Activated CD8-positive, alpha-beta memory T cell treated with anti-CD3 and anti-CD28 coated beads for 48 hours (primary cell): ENCODE measurements around the gene RAPH1.

ENCODE experiments used
- DNase-seq, 3 experiments: peaks; one replicate each; pipeline ENCODE4 v3.0.0-alpha.2; 2020; ENCODE audit warnings: low read depth in 2 of 3, low spot score in 2 of 3

The RAPH1 gene

GRCh38 chr2:203535078-203535783, at the start of gene RAPH1:
RAPH1 (minus strand) TSS chr2:203535301; CDS start chr2:203495353, 39,948 bp downstream.
- peak; percentile 18 to 38 (median 23) for DNase-seq

DNA sequence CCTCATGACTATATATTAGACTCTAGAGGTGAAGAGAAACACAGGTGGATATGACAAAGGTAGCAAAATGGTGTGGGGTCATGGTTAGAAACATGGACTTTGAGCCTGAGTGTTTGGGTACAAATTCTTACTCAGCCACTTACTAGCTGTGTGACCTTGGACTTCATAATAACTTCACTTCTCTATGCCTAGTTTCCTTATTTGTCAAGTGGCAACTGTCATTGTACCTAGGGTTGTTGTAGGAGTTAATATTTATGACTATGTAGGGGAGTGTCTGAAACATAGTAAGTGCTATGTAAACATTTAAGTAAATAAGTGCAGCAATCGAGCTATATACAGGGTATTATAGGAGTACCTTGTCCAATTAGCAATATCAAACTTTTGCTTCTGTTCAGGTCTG, 49.7 kb upstream of the RAPH1 start:
- DNase-seq, result no peak

GRCh38 chr2:203583701-203584100, 48.6 kb upstream of the RAPH1 start:
- peak in 1 of 3 experiments; percentile 8 for DNase-seq

GRCh38 chr2:203583084-203583695, 48.1 kb upstream of the RAPH1 start:
- no peak for DNase-seq

GRCh38 chr2:203582468-203582867, 47.4 kb upstream of the RAPH1 start:
- DNase-seq, result no peak

- DNase-seq, result no peak
Observed at GRCh38 chr2:203580844-203581243, 45.7 kb upstream of the RAPH1 start.

GRCh38 chr2:203579730-203580129, 44.6 kb upstream of the RAPH1 start:
- DNase-seq, result no peak

DNA sequence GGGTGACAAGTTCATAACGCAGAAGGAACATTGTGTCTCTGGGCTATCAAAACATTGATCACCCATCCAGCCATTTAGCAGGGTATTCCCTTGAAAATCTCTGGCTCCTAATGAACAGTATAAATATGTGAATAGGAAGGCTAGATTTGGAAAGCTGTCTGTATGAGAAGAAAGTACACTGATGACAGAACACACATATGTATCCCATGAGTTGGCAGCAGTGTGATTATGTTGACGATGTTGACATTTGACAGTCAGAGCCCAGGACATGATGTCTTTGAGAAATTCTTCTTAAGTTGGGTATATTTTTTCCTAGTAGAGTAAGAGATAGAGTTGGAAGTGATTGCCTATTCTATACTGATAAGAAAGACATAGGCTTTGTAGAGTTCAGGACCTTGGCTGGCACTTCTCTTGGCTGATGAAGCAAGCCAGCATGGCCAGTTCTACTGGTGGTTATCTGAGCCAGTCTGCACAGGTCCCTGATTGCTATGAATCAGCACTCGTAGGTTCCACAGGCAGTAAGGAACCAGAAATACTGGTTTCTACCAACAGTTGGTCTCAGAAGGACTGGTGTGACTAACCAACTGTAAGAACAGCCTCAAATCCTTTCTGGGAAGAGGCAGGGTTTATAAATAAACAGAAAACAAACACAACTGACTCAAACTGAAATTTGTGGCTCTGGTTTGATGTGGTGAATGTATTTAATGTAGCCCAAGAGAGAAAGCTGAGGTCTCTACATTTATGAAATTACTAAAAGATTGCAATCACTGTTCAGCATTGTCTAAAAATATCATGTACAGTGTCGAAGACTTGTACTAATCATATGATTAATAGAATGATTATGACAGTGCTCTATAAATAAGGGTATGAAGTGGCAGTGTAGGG, 43.9 kb upstream of the RAPH1 start:
- no peak for DNase-seq

DNA sequence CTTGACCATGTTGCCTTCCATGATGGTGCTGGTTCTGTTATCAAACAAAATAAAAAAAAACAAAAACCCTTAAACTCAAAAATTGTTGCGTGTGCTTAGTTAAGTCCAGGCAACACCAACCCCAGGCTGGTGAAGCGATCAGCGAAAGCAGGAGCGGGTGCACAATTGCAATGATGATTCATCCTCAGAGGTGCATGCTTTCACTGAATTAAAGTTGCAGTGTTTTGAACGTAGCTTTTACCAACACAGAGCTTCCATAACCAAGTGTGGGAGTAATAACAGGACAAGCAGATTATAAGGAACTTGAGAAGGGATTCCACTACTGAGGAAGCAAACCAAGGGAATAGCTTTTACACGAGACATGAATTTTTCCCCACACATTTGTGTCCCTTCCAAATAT, 39.7 kb upstream of the RAPH1 start:
- DNase-seq, result no peak

GRCh38 chr2:203572316-203572715, 37.2 kb upstream of the RAPH1 start:
- no peak for DNase-seq

DNA sequence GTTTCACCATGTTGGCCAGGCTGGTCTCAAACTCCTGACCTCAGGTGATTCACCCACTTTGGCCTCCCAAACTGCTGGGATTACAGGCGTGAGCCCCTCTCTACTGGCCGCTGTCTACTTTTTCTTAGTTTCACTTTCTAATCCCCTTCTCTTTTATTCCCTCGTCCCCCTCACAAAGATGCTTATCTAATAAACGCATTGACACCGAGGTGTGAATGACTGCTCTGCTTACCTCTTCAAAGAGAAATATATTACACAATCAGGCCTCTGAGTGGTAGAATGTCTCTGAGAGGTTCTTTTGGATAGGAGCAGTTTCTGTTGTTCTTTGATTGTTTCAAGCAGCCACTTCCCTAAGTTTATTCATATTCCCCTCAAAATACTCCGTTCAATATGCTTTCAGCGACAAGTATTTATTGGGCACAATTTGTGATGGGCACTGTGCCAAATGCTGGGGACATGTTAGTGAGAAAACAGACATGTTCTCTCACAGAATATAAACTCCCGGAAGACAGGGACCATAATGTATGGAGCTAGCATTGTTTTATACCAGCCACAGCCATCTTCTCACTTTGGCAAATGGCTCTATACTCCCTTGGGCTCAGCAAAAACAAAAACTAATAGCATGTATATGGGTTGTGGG, 34.7 kb upstream of the RAPH1 start:
- no peak for DNase-seq

- DNase-seq, result no peak
Observed at GRCh38 chr2:203567691-203568090, 32.6 kb upstream of the RAPH1 start.

DNA sequence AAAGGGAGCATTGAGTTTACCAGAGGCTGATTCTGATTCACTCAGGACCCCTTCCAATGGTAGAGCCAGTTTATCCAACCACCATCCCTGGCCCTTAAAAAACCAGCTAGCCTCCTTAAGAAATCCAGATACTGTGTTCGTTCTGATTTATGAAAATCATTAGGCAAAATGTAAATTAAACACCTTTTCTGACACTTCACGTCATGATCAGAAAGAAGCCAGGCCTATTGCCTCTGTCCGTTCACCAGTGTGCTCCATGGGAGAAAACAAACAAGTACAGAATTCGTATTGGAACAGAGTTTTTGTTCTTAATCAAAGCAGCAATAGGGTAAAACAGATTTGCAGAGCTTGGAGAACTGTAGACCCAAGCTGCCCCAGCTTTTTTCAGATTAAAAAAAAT, 31.1 kb upstream of the RAPH1 start:
- no peak for DNase-seq

GRCh38 chr2:203565076-203565475, 30.0 kb upstream of the RAPH1 start:
- no peak for DNase-seq

- no peak for DNase-seq
Observed at GRCh38 chr2:203562268-203562667, 27.2 kb upstream of the RAPH1 start.

GRCh38 chr2:203559641-203560040, 24.5 kb upstream of the RAPH1 start:
- DNase-seq, result no peak

DNA sequence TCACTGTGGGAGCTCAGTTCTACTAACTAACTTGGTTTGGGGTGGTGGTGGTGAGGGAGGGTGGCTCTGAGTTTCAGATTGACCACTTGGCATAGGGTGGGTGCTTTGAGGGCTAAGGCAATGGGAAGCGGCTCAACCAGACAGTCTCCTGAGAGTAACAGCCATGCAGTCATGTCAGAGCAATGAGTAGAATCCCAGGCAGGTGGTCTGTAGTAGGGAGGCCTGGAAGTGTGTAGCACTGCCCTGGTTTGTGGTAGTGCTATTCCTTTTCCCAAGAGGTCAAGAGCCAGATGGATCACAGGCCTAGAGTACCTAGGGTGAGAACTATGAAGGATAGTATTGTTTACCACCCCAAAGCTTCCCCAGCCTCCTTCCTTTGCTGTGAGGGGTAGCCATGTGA, 18.7 kb upstream of the RAPH1 start:
- DNase-seq, result no peak

DNA sequence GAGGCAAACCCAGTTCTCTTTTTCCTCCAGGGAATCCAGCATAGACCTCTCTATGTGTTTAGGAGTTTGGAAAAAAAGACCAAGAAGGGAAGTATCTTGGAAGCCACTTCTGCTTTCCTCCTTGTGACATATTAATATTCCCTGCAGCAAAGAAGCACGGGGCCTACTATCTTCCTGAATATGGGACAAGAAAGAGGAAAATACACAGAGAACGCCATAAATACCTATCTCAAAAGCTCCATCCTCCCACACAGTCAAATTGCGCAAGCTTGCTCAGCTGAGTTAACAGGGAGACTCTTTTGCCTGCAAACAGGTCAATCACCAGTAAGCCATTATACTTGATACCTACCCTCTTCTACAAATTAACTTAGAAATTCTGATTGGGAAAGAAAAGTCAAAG, 16.7 kb upstream of the RAPH1 start:
- DNase-seq, result no peak

DNA sequence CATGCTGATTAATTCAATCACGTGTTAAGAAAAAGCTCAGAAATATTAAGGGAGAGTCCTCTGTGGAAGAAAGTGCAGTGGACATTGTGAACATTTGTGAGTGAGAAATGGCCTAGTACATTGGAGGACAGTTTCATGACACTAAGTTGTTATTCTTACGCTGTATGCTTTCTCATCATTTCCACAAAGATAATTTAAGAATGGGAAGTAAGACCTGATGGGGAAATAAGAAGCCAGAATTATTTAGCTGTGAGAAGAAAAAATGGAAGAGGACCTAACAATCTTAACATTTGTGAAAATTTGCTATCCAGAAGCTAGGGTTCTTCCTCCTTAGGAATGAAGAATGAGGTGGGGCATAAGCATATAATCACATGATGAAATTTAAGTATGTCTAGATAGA, 15.2 kb upstream of the RAPH1 start:
- DNase-seq, result no peak

DNA sequence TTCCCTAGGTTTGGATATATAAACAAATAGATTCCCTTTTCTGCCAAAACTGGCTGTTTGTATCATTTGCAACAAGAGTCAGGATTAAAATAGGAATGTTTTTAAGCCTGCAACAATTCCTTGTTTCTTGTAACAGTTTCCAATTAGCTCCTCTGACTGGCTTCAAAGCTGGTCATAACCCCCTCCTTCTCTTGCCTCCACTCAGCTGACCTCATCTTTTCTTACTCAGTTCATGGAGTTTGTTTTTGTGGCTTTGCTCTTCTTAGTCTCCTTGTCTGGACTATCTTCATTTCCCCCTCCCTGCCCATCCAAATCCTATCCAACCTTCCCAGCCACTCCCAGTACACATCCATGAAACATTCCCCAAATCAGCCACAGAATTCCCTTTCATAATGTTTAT, 14.3 kb upstream of the RAPH1 start:
- no peak for DNase-seq

DNA sequence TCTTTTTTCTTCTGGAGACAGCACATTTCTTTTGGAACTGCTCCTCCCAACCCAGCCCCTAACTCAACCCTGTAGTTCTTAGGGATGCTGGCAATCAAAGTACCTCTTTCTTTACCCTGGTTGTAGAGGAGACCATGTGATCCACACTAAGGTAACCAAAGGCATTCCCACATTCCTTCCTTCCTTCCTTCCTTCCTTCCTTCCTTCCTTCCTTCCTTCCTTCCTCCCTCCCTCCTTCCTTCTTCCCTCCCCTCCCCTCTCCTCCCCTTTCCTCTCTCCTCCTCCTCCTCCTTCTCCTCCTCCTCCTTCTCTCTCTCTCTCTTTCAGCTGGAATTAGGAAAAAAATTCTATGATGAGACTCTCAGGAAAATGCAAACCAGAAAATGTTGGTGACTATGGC, 13.8 kb upstream of the RAPH1 start:
- no peak for DNase-seq

DNA sequence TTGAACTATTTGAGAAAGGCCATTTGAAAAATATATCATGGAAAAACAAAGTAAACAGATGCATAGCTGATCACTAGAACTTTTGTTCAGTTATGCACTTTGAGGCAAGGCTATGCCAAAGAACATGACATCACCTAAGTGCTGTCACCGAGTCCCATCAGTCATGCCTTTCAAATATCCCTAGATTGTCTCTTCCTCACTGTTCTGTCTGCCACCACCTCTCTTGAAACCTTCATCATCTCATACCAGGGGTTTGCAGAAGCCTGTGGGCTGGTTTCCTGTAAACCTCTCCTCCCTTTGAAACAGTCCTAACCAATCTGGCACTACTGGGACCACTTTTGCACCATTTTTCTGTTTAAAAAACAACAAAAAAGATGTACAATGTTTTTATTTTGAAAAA, 12.3 kb upstream of the RAPH1 start:
- DNase-seq, result no peak
